Naive B cell (primary cell): ENCODE data around the gene SPTLC2. TPM values are rescaled to one million over a fixed set of nuclear protein-coding genes. Genes with fewer than 3 reads are reported as not detected.
"Not testable (repeated sequence)": the region's sequence is repeated elsewhere in the genome, so short reads cannot be mapped to it uniquely, and the experiment has no call there.

ENCODE experiments used
- ATAC-seq, 2 donors: fragments of 150-1000 bp; cut with Tn5 transposase; 2 replicates each; pipeline ENCODE4 v1.10.0; 2021; ENCODE audit warnings: low read depth in 2 of 2, mild to moderate bottlenecking in 2 of 2, moderate library complexity in 2 of 2
- DNase-seq: peaks from one replicate; pipeline ENCODE4 v3.0.0; 2022
- H3K27ac Mint-ChIP-seq, 6 donors: one replicate each; pipeline ENCODE4 v1.8.0; 2020 to 2022; ENCODE audit warnings: mild to moderate bottlenecking in 6 of 6, mixed read lengths in 6 of 6, moderate library complexity in 5 of 6, inconsistent platforms in 2 of 6
- H3K27me3 Mint-ChIP-seq, 3 donors: one replicate each; pipeline ENCODE4 v1.8.0; 2021 to 2022; ENCODE audit warnings: mixed read lengths in 3 of 3, mild to moderate bottlenecking in 1 of 3
- H3K36me3 Mint-ChIP-seq, 2 donors: one replicate each; pipeline ENCODE4 v1.8.0; 2020 to 2022; ENCODE audit warnings: mixed read lengths in 2 of 2, inconsistent platforms in 1 of 2, mild to moderate bottlenecking in 1 of 2
- H3K4me1 Mint-ChIP-seq, 3 donors: one replicate each; pipeline ENCODE4 v1.8.0; 2020 to 2022; ENCODE audit warnings: mixed read lengths in 3 of 3, inconsistent platforms in 1 of 3, mild to moderate bottlenecking in 1 of 3, moderate library complexity in 1 of 3
- H3K4me3 Mint-ChIP-seq, 8 donors: one replicate each; pipeline ENCODE4 v1.8.0; 2020 to 2022; ENCODE audit warnings: mild to moderate bottlenecking in 8 of 8, mixed read lengths in 8 of 8, moderate library complexity in 8 of 8, inconsistent platforms in 2 of 8
- H3K9me3 Mint-ChIP-seq, 7 donors: one replicate each; pipeline ENCODE4 v1.8.0; 2020 to 2022; ENCODE audit warnings: mixed read lengths in 7 of 7, mild to moderate bottlenecking in 5 of 7, inconsistent platforms in 2 of 7, moderate library complexity in 1 of 7
- polyA plus RNA-seq, 6 donors: library from polyadenylated mRNA; unstranded; fragments of 300-500 nt; fragmentation: Illumina TruSeq; gene quantifications; one replicate each; pipeline ENCODE4 v1.2.3, GENCODE V29; 2021; ENCODE audit warnings: low read depth in 6 of 6

The SPTLC2 gene
- polyA plus RNA-seq, 6 donors from 2014 or later, result 2.1 to 37.2 (median 32.8) TPM

DNA sequence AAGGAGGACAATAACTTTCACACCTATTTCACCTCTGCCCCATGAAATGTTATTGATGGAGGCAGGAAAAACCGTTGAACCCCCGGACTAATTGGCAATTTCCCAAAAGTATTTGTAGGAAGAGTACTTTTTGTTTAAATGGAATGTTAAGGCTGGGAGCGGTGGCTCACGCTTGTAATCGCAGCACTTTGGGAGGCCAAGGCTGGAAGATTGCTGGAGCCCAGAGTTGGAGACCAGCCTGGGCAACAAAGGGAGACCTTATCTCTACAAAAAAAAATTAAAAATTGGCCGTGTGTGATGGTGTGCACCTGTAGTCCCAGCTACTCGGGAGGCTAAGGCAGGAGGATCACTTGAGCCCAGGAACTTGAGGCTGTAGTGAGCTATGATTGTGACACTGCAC, 26.0 kb upstream of the SPTLC2 start:
- peak overlapping the region in 4 of 6 donors; percentile 36 to 98 (median 94) for H3K27ac Mint-ChIP-seq
- peak overlapping the region; percentile 92 to 98 (median 95) for H3K4me3 Mint-ChIP-seq
- peaks cover 15 to 20% (median 18%) of the 10 kb centered on the region in 3 donors for H3K4me1 Mint-ChIP-seq
- no peaks in the 10 kb centered on the region for H3K36me3 Mint-ChIP-seq
- H3K27me3 Mint-ChIP-seq, result no peaks in the 10 kb centered on the region
- ATAC-seq (no peak), DNase-seq (no peak)
- H3K9me3 Mint-ChIP-seq, result peaks cover 0 to 3% (median 0%) of the 10 kb centered on the region in 7 donors

DNA sequence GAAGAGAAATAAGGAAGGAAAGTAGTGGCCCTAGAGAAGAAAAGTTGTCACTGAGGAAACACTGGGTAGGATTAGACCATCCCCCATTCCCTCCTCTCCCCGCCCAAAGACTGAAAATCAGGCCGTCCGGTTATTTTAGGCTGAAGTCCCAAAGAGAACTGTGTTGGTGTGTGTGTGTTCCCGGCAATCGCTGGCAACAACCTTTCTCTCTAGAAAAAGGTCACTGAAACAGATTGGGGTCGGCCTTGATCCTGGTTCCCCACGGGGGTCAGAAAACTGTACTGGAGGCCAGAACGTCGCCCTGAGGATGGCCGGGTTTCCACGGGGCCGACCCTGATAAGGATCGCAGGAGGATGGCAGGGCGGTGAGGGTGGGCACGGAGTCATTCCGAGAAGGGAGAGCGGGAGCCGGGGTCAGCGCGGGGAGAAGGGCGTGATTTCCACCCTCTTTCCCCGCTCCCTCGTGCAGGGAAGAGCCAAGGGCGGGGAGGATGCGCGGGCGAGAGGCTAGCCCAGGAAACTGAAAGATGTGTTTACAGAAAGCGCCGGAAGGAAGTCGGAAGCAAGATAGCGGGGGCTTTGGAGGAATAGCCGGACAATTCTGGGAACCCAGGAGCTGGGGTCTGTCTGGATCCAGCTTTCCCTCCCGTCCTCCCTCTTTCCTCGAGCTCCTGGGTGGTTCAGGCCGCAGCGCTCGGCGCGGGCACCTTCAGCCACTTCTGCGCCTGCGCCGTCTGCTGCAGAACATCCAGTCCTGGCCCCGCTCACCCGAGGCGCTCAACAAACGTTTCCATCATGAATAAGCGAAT, 25.3 kb upstream of the SPTLC2 start:
- Mint-ChIP-seq H3K27me3 (no peaks in the 10 kb centered on the region), H3K4me3 (peak overlapping the region; percentile 92 to 98 (median 95)), H3K27ac (peak overlapping the region; percentile 90 to 98 (median 95)), H3K9me3 (no peaks in the 10 kb centered on the region), H3K4me1 (peaks cover 15 to 20% (median 18%) of the 10 kb centered on the region in 3 donors), H3K36me3 (no peaks in the 10 kb centered on the region)
- DNase-seq, result peak; percentile 48
- peak; percentile 62 to 79 for ATAC-seq

DNA sequence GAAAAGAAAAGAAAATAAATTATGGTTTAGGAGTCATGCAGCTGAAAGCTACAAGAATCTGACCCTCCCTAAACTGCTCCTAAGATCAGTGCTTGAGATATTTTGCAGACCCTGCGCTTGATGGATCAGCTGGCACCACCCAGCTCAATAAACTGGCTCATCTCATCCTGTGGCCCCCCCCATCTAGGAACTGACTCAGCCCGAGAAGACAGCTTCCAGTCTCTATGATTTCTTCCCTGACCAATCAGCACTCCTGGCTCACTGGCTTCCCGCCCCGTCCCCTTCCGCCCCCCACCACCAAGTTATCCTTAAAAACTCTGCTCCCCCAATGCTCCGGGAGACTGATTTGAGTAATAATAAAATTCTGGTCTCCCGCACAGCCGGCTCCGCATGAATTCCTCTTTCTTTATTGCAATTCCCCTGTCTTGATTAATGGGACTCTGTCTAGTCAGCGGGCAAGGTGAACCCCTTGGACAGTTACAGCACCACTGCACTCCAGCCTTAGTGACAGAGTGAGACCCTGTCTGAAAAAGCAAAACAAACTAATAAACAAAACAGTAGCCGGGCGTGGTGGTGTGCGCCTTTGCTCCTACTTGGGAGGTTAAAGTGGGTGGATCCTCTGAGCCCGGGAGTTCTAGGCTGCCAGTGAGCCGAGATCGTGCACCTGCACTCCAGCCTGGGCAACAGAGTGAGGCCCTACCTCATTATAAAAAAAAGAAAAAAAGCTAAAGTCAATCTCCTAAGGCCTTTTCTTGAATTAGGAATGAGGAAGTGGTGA, 24.5 kb upstream of the SPTLC2 start:
- Mint-ChIP-seq H3K27me3 (no peaks in the 10 kb centered on the region), H3K4me1 (peaks cover 15 to 20% (median 18%) of the 10 kb centered on the region in 3 donors), H3K27ac (peak overlapping the region; percentile 90 to 98 (median 95)), H3K4me3 (peak overlapping the region; percentile 92 to 98 (median 95)), H3K36me3 (no peaks in the 10 kb centered on the region), H3K9me3 (no peaks in the 10 kb centered on the region)
- DNase-seq, result peak; percentile 45
- ATAC-seq, result peak in 1 of 2 donors; percentile 76

DNA sequence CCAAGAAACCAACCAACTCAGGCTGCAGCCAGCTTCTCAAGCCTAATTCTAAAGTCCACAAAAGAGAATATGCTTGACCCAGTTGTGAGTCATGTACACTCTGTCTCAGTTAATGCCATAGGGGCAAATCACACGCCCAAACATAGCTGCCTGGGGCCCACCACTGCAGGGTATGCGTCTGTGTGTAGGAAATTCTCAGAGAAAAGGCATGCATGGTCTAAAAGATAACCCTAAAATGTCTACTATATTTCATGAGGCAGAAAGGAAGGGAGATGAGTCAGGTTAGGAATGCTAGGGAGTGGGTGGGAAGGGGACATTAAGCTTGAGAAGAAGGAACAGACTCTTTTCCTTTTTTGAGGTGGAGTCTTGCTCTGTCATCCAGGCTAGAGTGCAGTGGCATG, 22.3 kb upstream of the SPTLC2 start:
- DNase-seq (no peak), ATAC-seq (no peak)
- Mint-ChIP-seq H3K4me3 (peak overlapping the region in 1 of 8 donors; percentile 2), H3K27ac (peak overlapping the region in 3 of 6 donors; percentile 33 to 78 (median 38)), H3K4me1 (peaks cover 15 to 20% (median 18%) of the 10 kb centered on the region in 3 donors), H3K36me3 (no peaks in the 10 kb centered on the region), H3K27me3 (no peaks in the 10 kb centered on the region), H3K9me3 (peaks cover 0 to 5% (median 0%) of the 10 kb centered on the region in 7 donors)

DNA sequence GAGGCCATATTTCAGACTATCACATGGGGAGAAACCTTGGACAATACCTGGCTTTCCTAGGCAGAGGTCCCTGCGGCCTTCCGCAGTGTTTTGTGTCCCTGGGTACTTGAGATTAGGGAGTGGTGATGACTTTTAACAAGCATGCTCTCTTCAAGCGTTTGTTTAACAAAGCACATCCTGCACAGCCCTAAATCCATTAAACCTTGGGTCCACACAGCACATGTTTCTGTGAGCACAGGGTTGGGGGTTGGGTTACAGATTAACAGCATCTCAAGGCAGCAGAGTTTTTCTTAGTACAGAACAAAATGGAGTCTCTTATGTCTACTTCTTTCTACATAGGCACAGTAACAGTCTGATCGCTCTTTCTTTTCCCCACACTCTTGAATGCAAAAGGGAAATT, 19.4 kb upstream of the SPTLC2 start:
- not testable (repeated sequence) for H3K4me3 Mint-ChIP-seq, H3K9me3 Mint-ChIP-seq, H3K27me3 Mint-ChIP-seq, DNase-seq, H3K27ac Mint-ChIP-seq, H3K36me3 Mint-ChIP-seq, H3K4me1 Mint-ChIP-seq, ATAC-seq

DNA sequence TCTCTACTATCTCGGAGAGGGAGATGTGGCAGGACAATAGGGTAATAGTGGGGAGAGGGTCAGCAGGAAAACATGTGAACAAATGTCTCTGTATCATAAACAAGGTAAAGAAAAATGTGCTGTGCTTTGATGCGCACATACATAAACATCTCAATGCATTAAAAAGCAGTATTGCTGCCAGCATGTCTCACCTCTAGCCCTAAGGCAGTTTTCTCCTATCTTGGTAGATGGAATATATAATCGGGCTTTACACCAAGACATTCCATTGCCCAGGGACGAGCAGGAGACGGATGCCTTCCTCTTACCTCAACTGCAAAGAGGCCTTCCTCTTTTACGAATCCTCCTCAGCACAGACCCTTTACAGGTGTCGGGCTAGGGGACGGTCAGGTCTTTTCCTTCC, 19.0 kb upstream of the SPTLC2 start:
- not testable (repeated sequence) for H3K36me3 Mint-ChIP-seq, H3K27me3 Mint-ChIP-seq, ATAC-seq

DNA sequence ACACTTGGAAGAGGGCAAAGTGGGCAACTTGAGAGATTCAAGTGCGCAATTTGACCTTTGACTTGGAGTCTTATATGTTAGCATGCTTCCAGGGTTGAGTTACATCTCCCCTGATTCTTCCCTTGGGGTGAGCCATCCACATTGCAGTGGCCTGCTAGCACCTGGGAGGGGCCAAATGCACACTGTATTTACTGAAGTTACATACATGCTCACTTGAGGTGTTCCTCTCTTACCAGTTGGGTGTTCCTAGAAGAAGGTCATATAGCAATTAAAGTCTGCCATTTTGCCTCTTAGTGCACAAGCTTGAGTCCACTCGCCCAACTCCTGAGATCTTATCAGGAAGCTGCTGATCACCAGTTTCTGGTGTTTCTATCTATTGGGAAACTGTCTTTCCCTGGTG, 13.7 kb upstream of the SPTLC2 start:
- DNase-seq (no peak), ATAC-seq (no peak)
- no peak overlapping the region for H3K27ac Mint-ChIP-seq
- H3K4me1 Mint-ChIP-seq, result no peaks in the 10 kb centered on the region
- peak overlapping the region in 1 of 8 donors; percentile 65 for H3K4me3 Mint-ChIP-seq
- peaks cover 0 to 16% (median 7%) of the 10 kb centered on the region in 7 donors for H3K9me3 Mint-ChIP-seq
- H3K27me3 Mint-ChIP-seq, result peaks cover 0 to 7% (median 0%) of the 10 kb centered on the region in 3 donors
- no peaks in the 10 kb centered on the region for H3K36me3 Mint-ChIP-seq

More for the DNA sequence above, 19.0 kb upstream of the SPTLC2 start:
- H3K4me1 Mint-ChIP-seq, H3K4me3 Mint-ChIP-seq, H3K27ac Mint-ChIP-seq, DNase-seq, H3K9me3 Mint-ChIP-seq: not testable (repeated sequence)

DNA sequence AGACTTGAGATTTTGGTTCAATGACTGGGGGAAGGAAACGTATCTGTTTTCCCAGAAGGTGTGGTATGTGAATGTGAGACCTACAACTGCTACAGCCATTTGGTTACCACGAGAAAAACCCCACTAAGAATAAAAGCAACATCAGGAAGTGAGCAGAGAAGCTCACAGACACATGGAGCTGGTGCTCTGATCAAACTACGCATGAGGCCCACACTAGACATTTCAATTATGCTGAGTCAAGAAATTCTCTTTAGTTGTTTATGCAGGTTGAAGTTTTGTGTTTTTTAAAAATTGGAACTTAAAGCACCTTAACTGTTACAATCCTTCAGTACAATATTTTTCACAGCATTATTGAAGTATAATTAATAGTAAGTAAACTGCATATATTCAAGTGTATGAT, 8.9 kb upstream of the SPTLC2 start:
- peaks cover 0 to 7% (median 0%) of the 10 kb centered on the region in 3 donors for H3K27me3 Mint-ChIP-seq
- no peak for ATAC-seq
- DNase-seq, result no peak
- H3K4me3 Mint-ChIP-seq, result no peak overlapping the region
- no peaks in the 10 kb centered on the region for H3K4me1 Mint-ChIP-seq
- peaks cover 0 to 13% (median 7%) of the 10 kb centered on the region in 7 donors for H3K9me3 Mint-ChIP-seq
- no peak overlapping the region for H3K27ac Mint-ChIP-seq
- no peaks in the 10 kb centered on the region for H3K36me3 Mint-ChIP-seq

DNA sequence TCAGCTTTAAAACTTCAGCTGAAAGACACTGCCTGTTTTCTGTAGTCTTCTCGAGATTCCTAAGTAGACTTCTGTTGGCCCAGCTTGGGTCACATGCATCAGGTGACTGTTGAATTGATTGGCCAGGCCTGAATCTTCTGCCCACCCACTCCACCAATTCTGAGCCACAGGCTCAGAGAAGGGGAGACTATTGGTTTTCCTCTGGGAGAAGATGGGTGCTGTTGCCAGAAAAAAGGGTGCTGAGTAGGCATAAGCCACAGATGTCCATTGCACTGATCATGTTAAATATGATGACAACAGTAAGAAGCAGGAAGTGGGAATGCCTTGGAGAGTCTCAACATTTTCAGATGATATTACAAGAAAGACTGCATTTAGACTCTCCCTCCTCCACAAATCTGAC, 6.8 kb upstream of the SPTLC2 start:
- Mint-ChIP-seq H3K27me3 (no peaks in the 10 kb centered on the region), H3K27ac (no peak overlapping the region), H3K4me3 (no peak overlapping the region), H3K4me1 (no peaks in the 10 kb centered on the region), H3K36me3 (no peaks in the 10 kb centered on the region), H3K9me3 (peaks cover 0 to 5% (median under 1%) of the 10 kb centered on the region in 7 donors)
- ATAC-seq (no peak), DNase-seq (no peak)

DNA sequence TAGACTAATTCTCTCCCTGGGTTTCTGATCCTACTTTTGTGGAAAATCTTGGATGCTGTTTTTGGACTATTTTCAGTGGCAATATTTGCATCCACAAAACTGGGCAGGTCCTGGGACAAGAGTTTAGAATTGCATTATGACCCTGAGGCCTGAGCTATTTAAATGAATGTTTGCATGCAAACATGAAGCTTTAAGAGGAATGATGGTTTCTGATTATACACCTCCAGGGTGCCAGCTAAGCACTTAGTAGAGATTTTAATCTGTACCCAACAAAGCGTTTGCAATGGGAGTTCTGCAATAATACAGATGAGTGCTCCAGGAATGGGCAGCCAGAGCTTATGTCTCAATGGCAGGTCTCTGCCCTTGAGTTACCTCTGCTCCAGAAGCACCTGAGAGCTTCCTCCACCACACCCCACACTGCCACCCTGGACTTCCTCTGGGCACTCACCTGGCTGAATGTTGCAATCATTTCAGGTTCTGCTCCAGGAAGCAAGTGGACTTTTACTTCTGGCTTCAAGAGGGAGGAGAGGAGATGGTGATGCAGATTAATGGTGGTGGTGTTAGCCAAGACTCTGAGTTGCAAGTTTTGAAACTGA, 6.0 kb upstream of the SPTLC2 start:
- Mint-ChIP-seq H3K4me3 (no peak overlapping the region), H3K27me3 (no peaks in the 10 kb centered on the region), H3K9me3 (peaks cover 0 to 5% (median 0%) of the 10 kb centered on the region in 7 donors), H3K36me3 (no peaks in the 10 kb centered on the region), H3K27ac (no peak overlapping the region), H3K4me1 (no peaks in the 10 kb centered on the region)
- no peak for ATAC-seq
- DNase-seq, result no peak

DNA sequence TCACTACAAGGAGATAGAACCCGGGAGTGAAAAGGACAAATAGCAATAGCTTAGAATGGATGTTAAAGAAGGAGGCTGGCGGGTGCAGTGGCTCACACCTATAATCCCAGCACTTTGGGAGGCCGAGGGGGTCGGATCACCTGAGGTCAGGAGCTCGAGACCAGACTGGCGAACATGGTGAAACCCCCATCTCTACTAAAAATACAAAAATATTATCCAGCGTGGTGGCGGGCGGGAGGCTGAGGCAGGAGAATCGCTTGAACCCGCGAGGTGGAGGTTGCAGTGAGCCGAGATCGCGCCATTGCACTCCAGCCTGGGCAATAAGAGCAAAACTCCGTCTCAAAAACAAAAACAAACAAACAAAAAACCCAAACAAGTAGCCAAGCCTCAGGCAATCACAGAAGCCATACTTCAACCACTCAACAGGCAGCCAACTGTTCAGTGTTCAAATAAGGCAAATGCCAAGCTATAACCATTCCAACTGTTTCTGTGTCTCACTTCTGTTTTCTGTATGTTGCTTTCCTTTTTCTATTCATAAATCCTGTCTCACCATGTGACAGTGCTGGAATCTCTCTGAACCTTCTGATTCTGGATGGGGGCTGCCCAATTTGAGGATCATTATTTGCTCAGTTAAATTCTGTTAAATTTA, 3.9 kb upstream of the SPTLC2 start:
- peaks cover 0 to 5% (median 0%) of the 10 kb centered on the region in 7 donors for H3K9me3 Mint-ChIP-seq
- peaks cover 4 to 10% (median 6%) of the 10 kb centered on the region in 3 donors for H3K4me1 Mint-ChIP-seq
- no peaks in the 10 kb centered on the region for H3K27me3 Mint-ChIP-seq
- DNase-seq, result no peak
- ATAC-seq, result no peak
- H3K36me3 Mint-ChIP-seq, result no peaks in the 10 kb centered on the region
- H3K4me3 Mint-ChIP-seq, result peak overlapping the region in 1 of 8 donors; percentile 33
- peak overlapping the region in 1 of 6 donors; percentile 47 for H3K27ac Mint-ChIP-seq

DNA sequence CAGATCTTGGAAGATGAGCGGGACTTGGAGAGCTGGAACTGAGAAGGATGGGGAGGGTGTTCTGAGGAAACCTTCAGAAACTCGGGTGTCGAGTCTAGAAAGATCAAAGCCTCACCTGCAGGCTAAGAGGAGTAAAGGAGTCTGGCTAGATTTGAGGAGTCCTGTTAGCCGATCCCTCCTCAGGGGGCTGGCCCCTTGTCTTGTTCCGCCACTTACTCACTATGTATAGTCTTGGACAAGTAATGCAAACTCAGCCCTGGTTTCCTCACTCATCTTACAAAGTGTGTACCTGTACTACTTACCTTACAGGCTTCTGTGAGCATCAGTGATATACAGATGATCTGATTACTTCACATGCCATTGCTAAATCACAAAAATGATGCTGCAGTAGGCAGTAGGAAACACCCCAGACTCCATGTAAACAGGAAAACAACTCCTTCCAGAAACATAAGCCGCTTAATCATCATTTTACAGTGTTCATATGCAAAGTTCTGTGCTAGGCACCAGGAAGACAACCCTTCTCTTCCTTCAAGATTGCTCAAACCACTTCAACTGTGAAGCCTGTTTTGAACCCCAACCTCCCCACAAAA, 2.0 kb upstream of the SPTLC2 start:
- H3K4me3 Mint-ChIP-seq, result peak overlapping the region in 2 of 8 donors; percentile 28 to 52
- H3K27me3 Mint-ChIP-seq, result no peaks in the 10 kb centered on the region
- peaks cover 0 to 5% (median 0%) of the 10 kb centered on the region in 7 donors for H3K9me3 Mint-ChIP-seq
- H3K27ac Mint-ChIP-seq, result peak overlapping the region in 2 of 6 donors; percentile 28 to 53
- DNase-seq, result no peak
- ATAC-seq, result no peak
- no peaks in the 10 kb centered on the region for H3K36me3 Mint-ChIP-seq
- peaks cover 16 to 29% (median 22%) of the 10 kb centered on the region in 3 donors for H3K4me1 Mint-ChIP-seq

DNA sequence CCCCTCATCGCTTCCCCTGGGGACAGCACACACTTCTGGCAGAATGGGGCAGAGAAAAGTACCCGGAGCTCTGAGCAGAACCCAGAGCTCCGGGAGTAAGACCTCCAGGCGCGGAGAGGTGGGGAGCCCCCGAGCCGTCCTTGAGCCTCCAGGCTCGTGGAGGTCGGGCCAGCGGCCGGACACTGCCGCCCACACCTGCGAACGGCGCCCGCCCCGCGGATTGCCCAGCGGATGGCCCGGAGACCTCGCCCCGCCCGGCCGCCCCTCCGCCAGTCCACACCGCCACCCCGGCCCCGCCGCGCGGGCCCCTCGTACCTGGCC, 344 bp downstream of the SPTLC2 start:
- Mint-ChIP-seq H3K9me3 (peaks cover 0 to 5% (median 0%) of the 10 kb centered on the region in 7 donors), H3K4me1 (peaks cover 32 to 52% (median 38%) of the 10 kb centered on the region in 3 donors), H3K36me3 (no peaks in the 10 kb centered on the region), H3K27ac (peak overlapping the region in 5 of 6 donors; percentile 76 to 96 (median 88)), H3K4me3 (peak overlapping the region; percentile 83 to 98 (median 91)), H3K27me3 (no peaks in the 10 kb centered on the region)
- ATAC-seq (no peak), DNase-seq (no peak)
